ENCODE results near the gene WFDC10B.
"Not testable (repeated sequence)": the region's sequence is repeated elsewhere in the genome, so short reads cannot be mapped to it uniquely, and the experiment has no call there.

WFDC10B gene

GRCh38 chr20:45649312-45649863 is 55.4 kb downstream of the WFDC10B start:
- H3K4me1 ChIP-seq (ENCODE audit: control insufficient read depth in 1 of 2, insufficient read depth in 2 of 2, low read length in 2 of 2), result no peaks in the 10 kb centered on the region
- H3K27me3 ChIP-seq (ENCODE audit: control insufficient read depth in 1 of 2, insufficient read depth in 2 of 2, low read length in 2 of 2), result no peaks in the 10 kb centered on the region
- no peak overlapping the region for H3K9ac ChIP-seq (ENCODE audit: low read depth in 1 of 2, low read length in 2 of 2)
- no peaks in the 10 kb centered on the region for H3K9me3 ChIP-seq (ENCODE audit: control insufficient read depth in 1 of 2, low read length in 2 of 2)
- H3K36me3 ChIP-seq (ENCODE audit: control insufficient read depth in 1 of 2, insufficient read depth in 2 of 2, low read length in 2 of 2), result no peaks in the 10 kb centered on the region
- H3K27ac ChIP-seq (ENCODE audit: low read depth, low read length), result no peak overlapping the region
- H3K4me3 ChIP-seq (ENCODE audit: low read depth in 1 of 2, low read length in 2 of 2), result no peak overlapping the region

- Histone ChIP-seq H3K36me3 (ENCODE audit: control insufficient read depth in 1 of 2, insufficient read depth in 2 of 2, low read length in 2 of 2) (no peaks in the 10 kb centered on the region), H3K27me3 (ENCODE audit: control insufficient read depth in 1 of 2, insufficient read depth in 2 of 2, low read length in 2 of 2) (no peaks in the 10 kb centered on the region), H3K27ac (ENCODE audit: low read depth, low read length) (no peak overlapping the region), H3K4me1 (ENCODE audit: control insufficient read depth in 1 of 2, insufficient read depth in 2 of 2, low read length in 2 of 2) (no peaks in the 10 kb centered on the region), H3K4me3 (ENCODE audit: low read depth in 1 of 2, low read length in 2 of 2) (no peak overlapping the region), H3K9me3 (ENCODE audit: control insufficient read depth in 1 of 2, low read length in 2 of 2) (no peaks in the 10 kb centered on the region), H3K9ac (ENCODE audit: low read depth in 1 of 2, low read length in 2 of 2) (no peak overlapping the region)
Measured at GRCh38 chr20:45647441-45648050, 57.3 kb downstream of the WFDC10B start.

GRCh38 chr20:45646875-45647274 is 57.9 kb downstream of the WFDC10B start:
- Histone ChIP-seq H3K4me1 (ENCODE audit: control insufficient read depth in 1 of 2, insufficient read depth in 2 of 2, low read length in 2 of 2) (no peaks in the 10 kb centered on the region), H3K4me3 (ENCODE audit: low read depth in 1 of 2, low read length in 2 of 2) (no peak overlapping the region), H3K9ac (ENCODE audit: low read depth in 1 of 2, low read length in 2 of 2) (no peak overlapping the region), H3K27me3 (ENCODE audit: control insufficient read depth in 1 of 2, insufficient read depth in 2 of 2, low read length in 2 of 2) (no peaks in the 10 kb centered on the region), H3K9me3 (ENCODE audit: control insufficient read depth in 1 of 2, low read length in 2 of 2) (no peaks in the 10 kb centered on the region), H3K27ac (ENCODE audit: low read depth, low read length) (no peak overlapping the region), H3K36me3 (ENCODE audit: control insufficient read depth in 1 of 2, insufficient read depth in 2 of 2, low read length in 2 of 2) (no peaks in the 10 kb centered on the region)

- not testable (repeated sequence) for H3K27ac ChIP-seq (ENCODE audit: low read depth, low read length); H3K4me1 ChIP-seq (ENCODE audit: control insufficient read depth in 1 of 2, insufficient read depth in 2 of 2, low read length in 2 of 2); H3K36me3 ChIP-seq (ENCODE audit: control insufficient read depth in 1 of 2, insufficient read depth in 2 of 2, low read length in 2 of 2); H3K9me3 ChIP-seq (ENCODE audit: control insufficient read depth in 1 of 2, low read length in 2 of 2); H3K9ac ChIP-seq (ENCODE audit: low read depth in 1 of 2, low read length in 2 of 2); H3K4me3 ChIP-seq (ENCODE audit: low read depth in 1 of 2, low read length in 2 of 2); H3K27me3 ChIP-seq (ENCODE audit: control insufficient read depth in 1 of 2, insufficient read depth in 2 of 2, low read length in 2 of 2)
Measured at GRCh38 chr20:45645869-45646268, 59.0 kb downstream of the WFDC10B start.

- H3K27me3 ChIP-seq (ENCODE audit: control insufficient read depth in 1 of 2, insufficient read depth in 2 of 2, low read length in 2 of 2); H3K4me3 ChIP-seq (ENCODE audit: low read depth in 1 of 2, low read length in 2 of 2); H3K36me3 ChIP-seq (ENCODE audit: control insufficient read depth in 1 of 2, insufficient read depth in 2 of 2, low read length in 2 of 2); H3K4me1 ChIP-seq (ENCODE audit: control insufficient read depth in 1 of 2, insufficient read depth in 2 of 2, low read length in 2 of 2); H3K9me3 ChIP-seq (ENCODE audit: control insufficient read depth in 1 of 2, low read length in 2 of 2); H3K9ac ChIP-seq (ENCODE audit: low read depth in 1 of 2, low read length in 2 of 2); H3K27ac ChIP-seq (ENCODE audit: low read depth, low read length): not testable (repeated sequence)
Measured at GRCh38 chr20:45641076-45641475, 63.7 kb downstream of the WFDC10B start.

- no peaks in the 10 kb centered on the region for H3K36me3 ChIP-seq (ENCODE audit: control insufficient read depth in 1 of 2, insufficient read depth in 2 of 2, low read length in 2 of 2)
- H3K27ac ChIP-seq (ENCODE audit: low read depth, low read length), result no peak overlapping the region
- no peaks in the 10 kb centered on the region for H3K27me3 ChIP-seq (ENCODE audit: control insufficient read depth in 1 of 2, insufficient read depth in 2 of 2, low read length in 2 of 2)
- no peaks in the 10 kb centered on the region for H3K4me1 ChIP-seq (ENCODE audit: control insufficient read depth in 1 of 2, insufficient read depth in 2 of 2, low read length in 2 of 2)
- H3K9me3 ChIP-seq (ENCODE audit: control insufficient read depth in 1 of 2, low read length in 2 of 2), result no peaks in the 10 kb centered on the region
- H3K9ac ChIP-seq (ENCODE audit: low read depth in 1 of 2, low read length in 2 of 2), result no peak overlapping the region
- no peak overlapping the region for H3K4me3 ChIP-seq (ENCODE audit: low read depth in 1 of 2, low read length in 2 of 2)
Measured at GRCh38 chr20:45639687-45640086, 65.1 kb downstream of the WFDC10B start.

- H3K27ac ChIP-seq (ENCODE audit: low read depth, low read length), result no peak overlapping the region
- H3K36me3 ChIP-seq (ENCODE audit: control insufficient read depth in 1 of 2, insufficient read depth in 2 of 2, low read length in 2 of 2), result no peaks in the 10 kb centered on the region
- H3K4me3 ChIP-seq (ENCODE audit: low read depth in 1 of 2, low read length in 2 of 2), result no peak overlapping the region
- H3K9me3 ChIP-seq (ENCODE audit: control insufficient read depth in 1 of 2, low read length in 2 of 2), result no peaks in the 10 kb centered on the region
- no peaks in the 10 kb centered on the region for H3K4me1 ChIP-seq (ENCODE audit: control insufficient read depth in 1 of 2, insufficient read depth in 2 of 2, low read length in 2 of 2)
- no peaks in the 10 kb centered on the region for H3K27me3 ChIP-seq (ENCODE audit: control insufficient read depth in 1 of 2, insufficient read depth in 2 of 2, low read length in 2 of 2)
- H3K9ac ChIP-seq (ENCODE audit: low read depth in 1 of 2, low read length in 2 of 2), result no peak overlapping the region
Measured at GRCh38 chr20:45636513-45636912, 68.3 kb downstream of the WFDC10B start.

Measured in duodenal mucosa (tissue), 2 donors.